Central memory CD8-positive, alpha-beta T cell (primary cell): ENCODE measurements around the gene CUL9.

Experiments used
- ATAC-seq: fragments of 150-1000 bp; cut with Tn5 transposase; replicated peaks from 2 replicates; pipeline ENCODE4 v1.10.0; 2022; ENCODE audit warnings: mild to moderate bottlenecking, moderate FRiP score, moderate number of reproducible peaks; ENCODE audit not compliant: poor library complexity, severe bottlenecking; ENCODE audit errors: extremely low read depth
- DNase-seq, 2 donors: peaks; one replicate each; pipeline ENCODE4 v3.0.0; 2021; ENCODE audit warnings: low spot score in 2 of 2
- H3K27ac Mint-ChIP-seq: one replicate; pipeline ENCODE4 v1.8.0; 2022; ENCODE audit warnings: low read depth, mild to moderate bottlenecking, moderate library complexity, mixed read lengths
- H3K27me3 Mint-ChIP-seq: one replicate; pipeline ENCODE4 v1.8.0; 2022; ENCODE audit warnings: mixed read lengths
- H3K36me3 Mint-ChIP-seq: one replicate; pipeline ENCODE4 v1.8.0; 2022; ENCODE audit warnings: mild to moderate bottlenecking, moderate library complexity, mixed read lengths; ENCODE audit not compliant: insufficient read depth
- H3K4me1 Mint-ChIP-seq: one replicate; pipeline ENCODE4 v1.8.0; 2022; ENCODE audit warnings: mixed read lengths
- H3K4me3 Mint-ChIP-seq: one replicate; pipeline ENCODE4 v1.8.0; 2022; ENCODE audit warnings: mild to moderate bottlenecking, moderate library complexity, mixed read lengths
- H3K9me3 Mint-ChIP-seq: one replicate; pipeline ENCODE4 v1.8.0; 2022; ENCODE audit warnings: mixed read lengths

CUL9 gene

DNA sequence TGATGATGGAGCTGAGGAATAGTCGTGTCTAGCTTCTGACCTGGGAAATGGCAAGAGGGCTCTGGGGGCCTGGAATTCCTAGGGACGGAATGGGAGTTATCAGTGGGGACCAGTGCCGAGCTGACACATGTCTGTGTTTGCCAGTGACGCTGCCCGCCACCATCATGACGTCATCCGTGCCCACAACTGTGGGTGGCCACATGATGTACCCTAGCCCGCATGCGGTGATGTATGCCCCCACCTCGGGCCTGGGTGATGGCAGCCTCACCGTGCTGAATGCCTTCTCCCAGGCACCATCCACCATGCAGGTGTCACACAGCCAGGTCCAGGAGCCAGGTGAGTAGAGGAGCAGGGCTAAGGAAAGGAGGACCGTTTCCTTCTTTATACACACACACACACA is 3.8 kb upstream of the CUL9 start:
- no peaks in the 10 kb centered on the region for H3K27me3 Mint-ChIP-seq
- H3K36me3 Mint-ChIP-seq: peaks cover 28% of the 10 kb centered on the region
- ATAC-seq: no peak
- H3K4me3 Mint-ChIP-seq: no peak overlapping the region
- no peaks in the 10 kb centered on the region for H3K9me3 Mint-ChIP-seq
- no peak overlapping the region for H3K27ac Mint-ChIP-seq
- DNase-seq: no peak
- peaks cover 47% of the 10 kb centered on the region for H3K4me1 Mint-ChIP-seq

- Mint-ChIP-seq H3K27me3 (no peaks in the 10 kb centered on the region), H3K27ac (no peak overlapping the region), H3K36me3 (peaks cover 30% of the 10 kb centered on the region), H3K9me3 (no peaks in the 10 kb centered on the region), H3K4me3 (no peak overlapping the region), H3K4me1 (peaks cover 47% of the 10 kb centered on the region)
- ATAC-seq (no peak), DNase-seq (no peak)
Measured at GRCh38 chr6:43178951-43179830, 2.8 kb upstream of the CUL9 start.

DNA sequence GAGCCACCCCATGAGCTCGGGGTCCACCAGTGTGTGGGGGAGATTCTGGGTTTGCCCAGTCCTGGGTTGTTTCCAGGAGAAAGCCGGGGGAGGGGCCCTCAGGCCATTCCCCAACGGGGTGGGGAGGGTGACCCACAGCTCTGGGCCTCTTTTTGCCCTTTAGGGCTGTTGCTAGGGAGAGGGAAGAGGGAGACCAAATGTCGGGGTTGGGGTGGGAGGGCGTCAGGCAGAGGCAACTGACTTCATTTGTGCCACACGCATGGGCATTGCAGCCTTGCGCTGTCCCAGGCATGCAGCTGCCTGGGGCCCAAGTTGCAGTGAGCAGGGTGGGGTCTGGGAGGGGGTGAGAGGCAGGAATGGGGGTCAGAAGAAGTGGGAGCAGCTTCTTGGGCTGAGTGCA is 1.9 kb upstream of the CUL9 start:
- no peak overlapping the region for H3K4me3 Mint-ChIP-seq
- no peak for ATAC-seq
- H3K36me3 Mint-ChIP-seq: peaks cover 29% of the 10 kb centered on the region
- no peaks in the 10 kb centered on the region for H3K27me3 Mint-ChIP-seq
- no peak for DNase-seq
- H3K27ac Mint-ChIP-seq: no peak overlapping the region
- H3K4me1 Mint-ChIP-seq: peaks cover 46% of the 10 kb centered on the region
- no peaks in the 10 kb centered on the region for H3K9me3 Mint-ChIP-seq

GRCh38 chr6:43180985-43181384 is 1.0 kb upstream of the CUL9 start:
- Mint-ChIP-seq H3K4me1 (peaks cover 47% of the 10 kb centered on the region), H3K9me3 (no peaks in the 10 kb centered on the region), H3K27me3 (no peaks in the 10 kb centered on the region), H3K36me3 (peaks cover 28% of the 10 kb centered on the region), H3K27ac (no peak overlapping the region), H3K4me3 (peak overlapping the region; percentile 88)
- ATAC-seq (no peak), DNase-seq (no peak)

DNA sequence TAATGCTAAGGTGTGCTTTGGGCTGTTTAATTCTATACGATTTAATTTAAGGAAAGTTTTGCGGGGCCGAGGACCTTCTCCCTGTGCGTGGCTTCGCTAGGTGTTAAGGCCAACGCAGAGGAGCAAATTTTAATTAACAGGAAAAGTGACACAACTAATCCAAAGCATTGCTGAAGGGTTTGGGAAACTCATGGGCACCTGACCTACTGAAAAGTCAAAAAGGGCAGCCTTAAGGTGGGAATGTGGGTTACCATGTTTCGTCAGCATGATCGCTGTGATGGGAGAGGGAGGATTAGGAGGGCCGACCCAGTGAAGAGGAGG is 415 bp upstream of the CUL9 start:
- peak overlapping the region; percentile 80 for H3K27ac Mint-ChIP-seq
- peak overlapping the region; percentile 88 for H3K4me3 Mint-ChIP-seq
- H3K4me1 Mint-ChIP-seq: peaks cover 43% of the 10 kb centered on the region
- ATAC-seq (no peak), DNase-seq (no peak)
- no peaks in the 10 kb centered on the region for H3K27me3 Mint-ChIP-seq
- peaks cover 25% of the 10 kb centered on the region for H3K36me3 Mint-ChIP-seq
- no peaks in the 10 kb centered on the region for H3K9me3 Mint-ChIP-seq

- ATAC-seq: no peak
- Mint-ChIP-seq H3K9me3 (no peaks in the 10 kb centered on the region), H3K4me3 (peak overlapping the region; percentile 88), H3K4me1 (peaks cover 45% of the 10 kb centered on the region), H3K27ac (peak overlapping the region; percentile 80), H3K36me3 (peaks cover 24% of the 10 kb centered on the region), H3K27me3 (no peaks in the 10 kb centered on the region)
- no peak for DNase-seq
Measured at GRCh38 chr6:43183441-43183840, 1.4 kb downstream of the CUL9 start.

DNA sequence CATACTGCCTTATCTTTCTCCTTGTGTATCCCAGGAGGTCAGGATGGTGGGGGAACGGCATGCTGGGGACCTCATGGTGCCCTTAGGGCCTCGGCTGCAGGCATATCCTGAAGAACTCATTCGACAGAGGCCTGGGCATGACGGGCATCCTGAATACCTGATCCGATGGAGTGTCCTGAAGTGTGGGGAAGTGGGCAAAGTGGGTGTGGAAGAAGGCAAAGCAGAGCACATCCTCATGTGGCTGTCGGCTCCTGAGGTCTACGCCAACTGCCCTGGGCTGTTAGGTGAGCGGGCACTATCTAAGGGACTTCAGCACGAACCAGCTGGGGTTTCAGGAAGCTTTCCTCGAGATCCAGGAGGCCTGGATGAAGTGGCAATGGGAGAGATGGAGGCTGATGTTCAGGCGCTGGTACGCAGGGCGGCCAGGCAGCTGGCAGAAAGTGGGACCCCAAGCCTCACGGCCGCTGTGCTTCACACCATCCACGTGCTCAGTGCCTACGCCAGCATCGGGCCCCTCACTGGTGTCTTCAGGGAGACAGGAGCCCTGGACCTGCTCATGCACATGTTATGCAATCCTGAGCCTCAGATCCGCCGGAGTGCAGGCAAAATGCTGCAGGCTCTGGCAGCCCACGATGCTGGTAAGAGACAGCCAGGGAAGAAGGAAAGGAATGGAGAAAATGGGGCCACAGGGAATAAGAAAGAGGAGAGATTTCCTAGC is 2.4 kb downstream of the CUL9 start:
- H3K4me1 Mint-ChIP-seq: peaks cover 49% of the 10 kb centered on the region
- H3K9me3 Mint-ChIP-seq: no peaks in the 10 kb centered on the region
- no peak overlapping the region for H3K27ac Mint-ChIP-seq
- DNase-seq (no peak), ATAC-seq (no peak)
- peaks cover 24% of the 10 kb centered on the region for H3K36me3 Mint-ChIP-seq
- peak overlapping the region; percentile 88 for H3K4me3 Mint-ChIP-seq
- no peaks in the 10 kb centered on the region for H3K27me3 Mint-ChIP-seq

GRCh38 chr6:43185391-43185985 is 3.5 kb downstream of the CUL9 start:
- peaks cover 27% of the 10 kb centered on the region for H3K36me3 Mint-ChIP-seq
- no peaks in the 10 kb centered on the region for H3K27me3 Mint-ChIP-seq
- peaks cover 49% of the 10 kb centered on the region for H3K4me1 Mint-ChIP-seq
- DNase-seq: no peak
- no peaks in the 10 kb centered on the region for H3K9me3 Mint-ChIP-seq
- H3K4me3 Mint-ChIP-seq: no peak overlapping the region
- no peak for ATAC-seq
- H3K27ac Mint-ChIP-seq: no peak overlapping the region

DNA sequence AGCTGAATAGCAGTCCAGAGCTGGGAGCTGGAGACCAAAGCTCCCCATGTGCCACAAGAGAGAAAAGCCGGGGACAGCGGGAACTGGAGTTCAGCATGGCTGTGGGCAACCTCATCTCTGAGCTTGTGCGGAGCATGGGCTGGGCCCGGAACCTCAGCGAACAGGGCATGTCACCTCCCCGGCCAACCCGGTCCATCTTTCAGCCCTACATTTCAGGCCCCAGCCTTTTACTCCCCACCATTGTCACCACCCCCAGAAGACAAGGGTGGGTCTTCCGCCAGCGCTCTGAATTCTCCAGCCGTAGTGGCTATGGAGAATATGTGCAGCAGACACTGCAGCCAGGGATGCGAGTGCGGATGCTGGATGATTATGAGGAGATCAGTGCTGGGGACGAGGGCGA is 4.0 kb downstream of the CUL9 start:
- Mint-ChIP-seq H3K27me3 (no peaks in the 10 kb centered on the region), H3K27ac (no peak overlapping the region), H3K9me3 (no peaks in the 10 kb centered on the region), H3K4me1 (peaks cover 52% of the 10 kb centered on the region), H3K4me3 (no peak overlapping the region), H3K36me3 (peaks cover 28% of the 10 kb centered on the region)
- DNase-seq (no peak), ATAC-seq (no peak)

GRCh38 chr6:43186706-43187105 is 4.7 kb downstream of the CUL9 start:
- Mint-ChIP-seq H3K27me3 (no peaks in the 10 kb centered on the region), H3K36me3 (peaks cover 30% of the 10 kb centered on the region), H3K4me1 (peaks cover 46% of the 10 kb centered on the region), H3K4me3 (no peak overlapping the region), H3K27ac (no peak overlapping the region), H3K9me3 (no peaks in the 10 kb centered on the region)
- ATAC-seq (no peak), DNase-seq (no peak)

DNA sequence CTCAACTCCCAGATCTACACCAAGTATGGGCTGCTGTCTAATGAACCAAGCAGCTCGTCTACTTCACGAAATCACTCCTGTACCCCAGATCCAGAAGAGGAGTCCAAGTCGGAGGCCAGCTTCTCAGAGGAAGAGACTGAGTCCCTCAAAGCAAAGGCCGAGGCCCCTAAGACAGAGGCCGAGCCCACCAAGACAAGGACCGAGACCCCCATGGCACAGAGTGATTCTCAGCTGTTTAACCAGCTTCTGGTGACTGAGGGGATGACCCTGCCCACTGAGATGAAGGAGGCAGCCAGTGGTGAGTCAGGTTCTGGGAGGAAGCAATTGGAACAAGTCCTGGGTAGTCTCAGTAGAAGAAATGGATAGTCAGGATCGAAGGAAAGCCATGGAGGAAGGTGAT is 5.8 kb downstream of the CUL9 start:
- Mint-ChIP-seq H3K4me1 (peaks cover 38% of the 10 kb centered on the region), H3K4me3 (no peak overlapping the region), H3K9me3 (no peaks in the 10 kb centered on the region), H3K36me3 (peaks cover 32% of the 10 kb centered on the region), H3K27ac (no peak overlapping the region), H3K27me3 (no peaks in the 10 kb centered on the region)
- ATAC-seq (no peak), DNase-seq (no peak)

DNA sequence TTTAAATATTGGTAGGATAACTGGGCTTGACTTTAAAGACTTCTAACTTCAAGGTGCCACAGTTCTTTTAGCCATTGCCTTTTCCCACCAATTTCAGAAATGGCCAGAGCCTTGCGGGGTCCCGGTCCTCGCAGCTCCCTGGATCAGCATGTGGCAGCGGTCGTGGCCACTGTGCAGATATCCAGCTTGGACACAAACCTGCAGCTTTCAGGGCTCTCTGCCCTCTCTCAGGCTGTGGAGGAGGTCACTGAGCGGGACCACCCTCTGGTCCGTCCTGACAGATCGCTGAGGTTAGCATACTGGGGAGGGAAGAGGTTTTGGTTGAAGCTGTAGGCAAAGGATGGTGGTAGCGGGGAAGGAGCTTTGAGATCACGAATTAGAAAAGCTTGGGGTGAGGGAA is 6.4 kb downstream of the CUL9 start:
- Mint-ChIP-seq H3K4me1 (peaks cover 32% of the 10 kb centered on the region), H3K9me3 (no peaks in the 10 kb centered on the region), H3K27me3 (no peaks in the 10 kb centered on the region), H3K4me3 (no peak overlapping the region), H3K36me3 (peaks cover 31% of the 10 kb centered on the region), H3K27ac (no peak overlapping the region)
- ATAC-seq (no peak), DNase-seq (no peak)
